HG03066 (cell line): ENCODE measurements around the gene NUP153.

Experiments used
- ATAC-seq: cut with Tn5 transposase; IDR thresholded peaks from one replicate; pipeline ENCODE4 v1.9.1; 2021; ENCODE audit warnings: low read depth; ENCODE audit not compliant: unreplicated experiment

The NUP153 gene

GRCh38 chr6:17672064-17672718 is 34.5 kb downstream of the NUP153 start:
- ATAC-seq, result no peak

- no peak for ATAC-seq
These were observed 40.1 kb downstream of the NUP153 start for GRCh38 chr6:17666646-17667045.

DNA sequence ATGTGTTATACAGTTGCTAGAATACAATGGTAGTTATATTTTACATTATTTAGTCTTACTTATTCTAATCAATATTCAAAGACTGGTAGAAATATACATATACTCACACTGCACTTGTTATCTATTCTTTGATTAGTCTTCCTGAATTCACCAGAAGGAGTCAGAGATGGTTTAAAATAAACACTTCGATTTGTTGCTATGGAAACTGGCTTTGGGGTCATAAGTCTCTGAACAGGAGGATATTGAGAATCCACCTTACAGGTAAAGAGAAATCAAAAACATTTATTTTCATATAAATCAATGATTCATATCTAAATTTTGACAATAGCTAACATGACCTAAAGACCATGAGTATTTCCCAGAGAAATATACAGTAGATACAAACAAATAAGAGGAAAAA is 41.6 kb downstream of the NUP153 start:
- ATAC-seq, result no peak

- no peak for ATAC-seq
These were observed 43.5 kb downstream of the NUP153 start for GRCh38 chr6:17663226-17663625.

- ATAC-seq, result no peak
These were observed 44.1 kb downstream of the NUP153 start for GRCh38 chr6:17662585-17662984.

DNA sequence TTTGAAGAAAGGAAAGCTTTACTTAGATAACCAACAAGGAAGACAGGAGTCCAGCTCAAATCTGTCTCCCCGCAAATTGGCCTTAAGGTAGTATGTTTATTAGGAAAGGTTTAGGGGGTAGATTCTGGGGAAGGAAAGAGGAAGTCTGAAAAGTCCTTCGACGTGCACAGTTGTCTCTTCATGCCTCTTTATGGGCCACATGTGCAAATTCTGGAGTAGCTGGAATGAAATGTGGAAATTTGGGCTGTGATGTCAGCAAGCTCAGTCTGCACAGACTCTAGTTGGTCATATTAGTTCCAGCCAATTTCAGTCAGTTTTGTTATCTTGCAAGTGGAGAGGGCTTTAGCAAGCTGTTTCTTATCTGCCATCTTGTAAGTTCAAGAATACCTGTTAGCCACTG is 50.1 kb downstream of the NUP153 start:
- no peak for ATAC-seq

DNA sequence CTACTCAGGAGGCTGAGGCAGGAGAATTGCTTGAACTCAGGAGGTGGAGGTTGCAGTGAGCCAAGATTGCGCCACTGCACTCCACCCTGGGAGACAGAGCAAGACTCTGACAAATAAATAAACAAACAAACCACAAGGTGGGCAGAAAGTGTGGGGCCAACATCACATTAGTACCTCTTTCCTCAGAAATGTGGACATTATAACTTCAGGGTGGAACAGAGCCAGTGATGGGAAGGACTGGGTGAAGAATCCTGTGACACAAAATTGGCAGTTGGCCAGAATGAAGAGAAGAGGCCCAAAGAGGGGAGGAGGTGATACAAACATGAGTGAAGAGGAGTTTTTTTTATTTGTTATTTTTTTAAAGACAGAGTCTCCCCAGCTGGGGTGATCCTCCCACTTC is 50.6 kb downstream of the NUP153 start:
- ATAC-seq, result no peak

DNA sequence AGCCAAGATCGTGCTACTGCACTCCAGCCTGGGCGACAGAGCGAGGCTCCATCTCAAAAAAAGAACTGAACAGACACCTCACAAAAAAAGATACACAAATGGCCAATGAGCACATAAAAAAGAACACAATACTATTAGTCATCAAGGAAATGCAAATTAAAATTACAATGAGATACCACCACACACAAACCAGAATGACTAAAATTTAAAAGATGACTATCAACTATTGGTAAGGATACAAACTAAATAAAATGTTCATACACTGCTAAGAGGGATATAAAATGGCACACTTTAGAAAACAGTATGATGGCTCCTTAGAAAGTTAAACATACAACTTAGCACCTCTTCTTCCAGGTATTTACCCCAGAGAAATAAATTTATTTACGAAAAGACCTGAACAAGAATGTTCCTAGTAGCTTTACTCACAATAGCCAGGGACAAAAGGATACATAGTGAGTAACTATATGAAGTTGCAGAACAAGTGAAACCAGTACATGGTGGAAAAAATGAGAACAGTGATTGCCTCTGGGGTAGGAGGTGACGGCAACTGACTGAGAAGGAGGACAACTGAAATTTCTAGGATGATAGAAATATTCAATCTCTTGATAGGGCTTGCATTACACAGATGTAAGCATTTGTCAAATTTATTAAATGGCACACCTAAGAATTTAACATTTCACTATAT is 53.4 kb downstream of the NUP153 start:
- ATAC-seq, result no peak

GRCh38 chr6:17650656-17651309 is 55.9 kb downstream of the NUP153 start:
- ATAC-seq, result no peak

- no peak for ATAC-seq
These were observed 58.0 kb downstream of the NUP153 start for GRCh38 chr6:17648745-17649144.

GRCh38 chr6:17640477-17640917 is 66.2 kb downstream of the NUP153 start:
- no peak for ATAC-seq

GRCh38 chr6:17638212-17638715 is 68.5 kb downstream of the NUP153 start:
- no peak for ATAC-seq

DNA sequence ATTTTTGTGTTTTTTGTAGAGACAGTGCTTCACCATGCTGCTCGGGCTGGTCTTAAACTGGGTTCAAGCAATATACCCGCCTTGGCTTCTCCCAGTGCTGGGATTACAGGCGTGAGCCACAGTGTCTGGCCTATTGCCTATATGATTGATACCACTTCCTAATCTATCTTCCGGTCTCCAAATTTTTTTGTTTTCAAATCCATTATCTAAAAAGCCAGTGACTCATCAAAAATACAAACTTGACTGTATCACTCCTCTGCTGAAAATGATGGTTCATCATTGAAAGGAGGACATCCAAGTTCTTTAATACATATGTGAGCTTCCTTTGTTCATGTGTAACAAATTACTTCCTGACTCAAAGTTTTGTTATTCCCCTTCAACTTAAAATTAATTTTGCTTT is 71.2 kb downstream of the NUP153 start:
- no peak for ATAC-seq

DNA sequence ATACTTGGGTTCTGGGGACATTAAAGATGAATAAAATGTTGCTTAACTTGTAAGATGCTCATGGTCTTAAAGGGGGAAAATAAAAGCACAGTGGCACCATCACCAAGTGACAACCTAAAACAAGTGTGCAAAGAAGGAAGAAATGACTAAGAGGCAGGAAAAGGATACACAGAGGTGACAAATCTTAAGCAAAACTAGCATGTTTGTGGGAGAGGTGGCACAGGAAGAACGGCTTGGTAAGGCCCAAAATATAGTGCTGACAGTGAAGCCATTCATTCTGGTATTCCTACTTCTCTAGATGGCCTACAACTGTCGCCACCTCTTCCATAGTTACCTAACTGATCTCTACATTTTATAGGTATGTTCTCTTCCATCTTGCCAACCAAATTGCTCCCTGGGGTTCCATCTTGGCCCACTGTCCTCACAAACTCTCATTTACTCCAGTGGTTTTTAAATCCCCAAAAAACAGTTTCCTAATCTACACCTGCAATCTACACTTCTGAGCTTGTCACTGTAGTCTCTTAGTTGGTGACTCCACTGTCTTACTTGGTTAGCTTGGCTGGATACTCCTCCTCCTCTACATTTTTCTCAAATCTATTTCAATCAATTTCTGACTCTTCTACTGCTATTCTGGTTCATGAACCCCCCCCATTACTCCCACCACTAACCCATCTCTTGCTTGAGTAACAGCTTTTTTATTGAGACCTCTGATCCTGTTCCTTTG is 73.1 kb downstream of the NUP153 start:
- no peak for ATAC-seq

DNA sequence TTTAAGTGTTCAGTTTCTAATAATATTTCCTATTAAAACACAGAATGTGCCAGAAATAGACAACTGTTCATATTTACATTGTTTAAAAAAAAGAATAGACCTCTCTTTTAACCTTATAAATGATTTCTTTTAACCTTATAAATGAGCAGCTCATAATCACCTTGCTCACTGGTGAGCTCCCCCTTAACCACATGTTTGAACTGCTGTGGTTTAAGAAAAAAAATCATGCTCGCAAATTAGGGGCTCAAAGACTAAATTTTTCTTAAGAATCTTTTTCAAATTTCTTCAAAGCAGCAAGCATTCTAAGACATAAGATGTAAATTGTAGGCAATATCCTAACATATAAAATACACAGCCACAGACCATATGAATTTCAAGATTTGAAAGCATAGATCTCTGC is 73.8 kb downstream of the NUP153 start:
- no peak for ATAC-seq

DNA sequence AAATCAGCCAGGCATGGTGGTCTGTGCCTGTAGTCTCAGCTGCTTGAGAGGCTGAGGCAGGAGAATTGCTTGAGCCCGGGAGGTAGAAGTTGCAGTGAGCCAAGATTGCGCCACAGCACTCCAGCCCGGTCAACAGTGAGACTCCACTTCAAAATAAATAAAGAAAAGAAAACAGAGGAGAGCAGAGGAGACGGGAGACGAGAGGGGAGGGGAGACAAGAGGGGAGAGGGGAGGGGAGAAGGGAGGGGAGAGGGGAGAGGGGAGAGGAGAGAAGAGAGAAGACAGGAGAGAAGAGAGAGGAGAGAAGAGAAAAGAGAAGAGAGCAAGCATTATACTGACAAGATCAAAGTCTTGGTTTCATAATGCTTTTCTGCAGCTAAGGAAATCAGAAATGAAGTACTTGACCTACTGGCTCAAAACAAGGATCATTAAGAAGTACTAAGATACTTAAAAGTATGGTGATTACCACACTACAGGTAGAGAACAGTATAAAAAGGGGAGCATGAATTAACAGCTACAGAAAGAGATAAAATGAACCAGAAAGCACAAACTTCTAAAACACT is 76.1 kb downstream of the NUP153 start:
- ATAC-seq, result no peak

- no peak for ATAC-seq
These were observed 76.8 kb downstream of the NUP153 start for GRCh38 chr6:17629824-17630510.

DNA sequence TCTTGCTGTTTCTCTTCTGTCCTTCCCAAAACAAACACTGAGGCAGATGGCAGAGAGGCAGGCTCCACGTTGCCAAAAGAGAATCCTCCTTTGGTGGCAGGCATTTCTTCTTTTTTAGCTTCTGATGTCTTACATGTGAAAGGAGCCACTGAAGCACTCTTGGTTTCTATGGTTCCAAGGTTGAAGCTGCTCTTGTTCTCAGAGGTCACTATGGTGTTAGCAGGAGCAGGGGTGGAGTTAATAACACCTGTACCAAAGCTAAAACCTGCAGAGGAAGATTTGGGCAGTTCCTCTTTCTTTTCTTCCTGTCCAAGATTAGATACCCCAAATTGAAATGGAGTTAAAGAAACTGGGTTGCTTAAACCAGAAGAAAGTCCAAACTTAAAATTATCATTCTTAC is 77.9 kb downstream of the NUP153 start:
- no peak for ATAC-seq

GRCh38 chr6:17624396-17624795 is 82.3 kb downstream of the NUP153 start:
- no peak for ATAC-seq

DNA sequence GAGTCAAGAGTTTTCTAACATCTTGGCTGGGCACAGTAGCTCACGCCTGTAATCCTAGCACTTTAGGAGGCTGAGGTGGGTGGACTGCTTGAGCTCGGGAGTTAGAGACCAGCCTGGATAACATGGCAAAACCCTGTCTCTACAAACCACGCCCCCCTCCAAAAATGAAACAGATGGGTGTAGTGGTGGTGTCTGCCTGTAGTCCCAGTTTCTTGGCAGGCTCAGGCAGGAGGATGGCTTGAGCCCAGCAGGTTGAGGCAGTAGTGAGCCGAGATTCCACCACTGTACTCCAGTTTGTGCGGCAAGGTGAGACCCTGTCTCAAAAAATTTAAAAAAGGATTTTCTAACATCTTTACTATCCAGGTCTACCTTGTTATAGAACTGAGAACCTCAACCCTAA is 84.6 kb downstream of the NUP153 start:
- no peak for ATAC-seq
